ENCODE measurements around the gene KCNH2.

GRCh38 chr7:150994838-150995510 is 16.9 kb upstream of the KCNH2 start:
- no peak for TF ChIP-seq CTCF (IDR thresholded peaks at IDR 0.05)
- TF ChIP-seq POLR2A (IDR thresholded peaks at IDR 0.05): no peak

All from body of pancreas (tissue), 4 donors.